ENCODE data around the gene C3orf49.

C3orf49 gene

DNA sequence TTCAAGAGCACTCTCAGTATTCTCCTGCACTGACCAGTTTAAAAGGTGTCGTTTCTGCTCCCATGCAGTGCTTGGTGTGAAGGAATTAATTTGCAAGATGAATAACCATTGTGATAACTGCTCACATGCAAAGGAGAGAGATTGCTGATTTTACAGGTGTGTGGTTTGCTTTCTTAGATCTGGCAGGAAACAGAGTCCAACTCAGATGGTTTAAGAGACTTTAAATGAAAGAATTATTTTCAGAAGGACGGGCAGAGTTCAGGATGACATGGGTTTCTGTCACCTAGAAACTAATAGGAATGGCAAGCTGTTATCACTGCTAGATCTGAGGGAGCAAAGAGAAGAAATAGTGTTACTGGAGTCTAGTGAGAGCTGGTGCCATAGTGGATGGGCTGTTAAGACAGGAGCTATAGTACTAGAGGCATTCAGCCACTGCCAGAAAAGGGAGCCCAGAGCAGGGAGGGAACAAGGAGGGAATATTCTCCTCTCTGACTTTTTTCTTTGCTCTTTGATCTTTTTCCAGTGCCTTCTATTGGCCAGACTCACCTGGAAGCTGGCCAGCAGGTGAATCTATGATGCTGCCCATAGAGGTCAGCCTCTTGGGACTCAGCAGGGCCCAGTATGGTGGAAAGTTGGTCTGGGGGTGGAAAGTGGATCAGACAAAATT is 59.4 kb downstream of the C3orf49 start:
- Histone ChIP-seq H3K27me3 (ENCODE audit: insufficient read depth, poor library complexity, severe bottlenecking) (no peaks in the 10 kb centered on the region), H3K4me3 (replicated peaks; ENCODE audit: insufficient read depth, low read length) (no peak overlapping the region), H3K27ac (replicated peaks) (no peak overlapping the region)
- TF ChIP-seq, protein P1, sequence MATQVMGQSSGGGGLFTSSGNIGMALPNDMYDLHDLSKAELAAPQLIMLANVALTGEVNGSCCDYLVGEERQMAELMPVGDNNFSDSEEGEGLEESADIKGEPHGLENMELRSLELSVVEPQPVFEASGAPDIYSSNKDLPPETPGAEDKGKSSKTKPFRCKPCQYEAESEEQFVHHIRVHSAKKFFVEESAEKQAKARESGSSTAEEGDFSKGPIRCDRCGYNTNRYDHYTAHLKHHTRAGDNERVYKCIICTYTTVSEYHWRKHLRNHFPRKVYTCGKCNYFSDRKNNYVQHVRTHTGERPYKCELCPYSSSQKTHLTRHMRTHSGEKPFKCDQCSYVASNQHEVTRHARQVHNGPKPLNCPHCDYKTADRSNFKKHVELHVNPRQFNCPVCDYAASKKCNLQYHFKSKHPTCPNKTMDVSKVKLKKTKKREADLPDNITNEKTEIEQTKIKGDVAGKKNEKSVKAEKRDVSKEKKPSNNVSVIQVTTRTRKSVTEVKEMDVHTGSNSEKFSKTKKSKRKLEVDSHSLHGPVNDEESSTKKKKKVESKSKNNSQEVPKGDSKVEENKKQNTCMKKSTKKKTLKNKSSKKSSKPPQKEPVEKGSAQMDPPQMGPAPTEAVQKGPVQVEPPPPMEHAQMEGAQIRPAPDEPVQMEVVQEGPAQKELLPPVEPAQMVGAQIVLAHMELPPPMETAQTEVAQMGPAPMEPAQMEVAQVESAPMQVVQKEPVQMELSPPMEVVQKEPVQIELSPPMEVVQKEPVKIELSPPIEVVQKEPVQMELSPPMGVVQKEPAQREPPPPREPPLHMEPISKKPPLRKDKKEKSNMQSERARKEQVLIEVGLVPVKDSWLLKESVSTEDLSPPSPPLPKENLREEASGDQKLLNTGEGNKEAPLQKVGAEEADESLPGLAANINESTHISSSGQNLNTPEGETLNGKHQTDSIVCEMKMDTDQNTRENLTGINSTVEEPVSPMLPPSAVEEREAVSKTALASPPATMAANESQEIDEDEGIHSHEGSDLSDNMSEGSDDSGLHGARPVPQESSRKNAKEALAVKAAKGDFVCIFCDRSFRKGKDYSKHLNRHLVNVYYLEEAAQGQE (IDR thresholded peaks at IDR 0.05; ENCODE audit: insufficient replicate concordance, low read depth) = no peak
- no peak for TF ChIP-seq GABPA (IDR thresholded peaks at IDR 0.05; ENCODE audit: low read depth)
- TF ChIP-seq SPI1 (IDR thresholded peaks at IDR 0.05; ENCODE audit: borderline replicate concordance, low read depth) = no peak
- no peak for TF ChIP-seq POLR2AphosphoS5 (IDR thresholded peaks at IDR 0.05; ENCODE audit: low read depth)
- TF ChIP-seq, protein P2, sequence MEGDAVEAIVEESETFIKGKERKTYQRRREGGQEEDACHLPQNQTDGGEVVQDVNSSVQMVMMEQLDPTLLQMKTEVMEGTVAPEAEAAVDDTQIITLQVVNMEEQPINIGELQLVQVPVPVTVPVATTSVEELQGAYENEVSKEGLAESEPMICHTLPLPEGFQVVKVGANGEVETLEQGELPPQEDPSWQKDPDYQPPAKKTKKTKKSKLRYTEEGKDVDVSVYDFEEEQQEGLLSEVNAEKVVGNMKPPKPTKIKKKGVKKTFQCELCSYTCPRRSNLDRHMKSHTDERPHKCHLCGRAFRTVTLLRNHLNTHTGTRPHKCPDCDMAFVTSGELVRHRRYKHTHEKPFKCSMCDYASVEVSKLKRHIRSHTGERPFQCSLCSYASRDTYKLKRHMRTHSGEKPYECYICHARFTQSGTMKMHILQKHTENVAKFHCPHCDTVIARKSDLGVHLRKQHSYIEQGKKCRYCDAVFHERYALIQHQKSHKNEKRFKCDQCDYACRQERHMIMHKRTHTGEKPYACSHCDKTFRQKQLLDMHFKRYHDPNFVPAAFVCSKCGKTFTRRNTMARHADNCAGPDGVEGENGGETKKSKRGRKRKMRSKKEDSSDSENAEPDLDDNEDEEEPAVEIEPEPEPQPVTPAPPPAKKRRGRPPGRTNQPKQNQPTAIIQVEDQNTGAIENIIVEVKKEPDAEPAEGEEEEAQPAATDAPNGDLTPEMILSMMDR (IDR thresholded peaks at IDR 0.05; ENCODE audit: insufficient read depth, low read length) = no peak
- DNase-seq (ENCODE audit: low read depth in 1 of 2, low spot score in 1 of 2) = no peak

DNA sequence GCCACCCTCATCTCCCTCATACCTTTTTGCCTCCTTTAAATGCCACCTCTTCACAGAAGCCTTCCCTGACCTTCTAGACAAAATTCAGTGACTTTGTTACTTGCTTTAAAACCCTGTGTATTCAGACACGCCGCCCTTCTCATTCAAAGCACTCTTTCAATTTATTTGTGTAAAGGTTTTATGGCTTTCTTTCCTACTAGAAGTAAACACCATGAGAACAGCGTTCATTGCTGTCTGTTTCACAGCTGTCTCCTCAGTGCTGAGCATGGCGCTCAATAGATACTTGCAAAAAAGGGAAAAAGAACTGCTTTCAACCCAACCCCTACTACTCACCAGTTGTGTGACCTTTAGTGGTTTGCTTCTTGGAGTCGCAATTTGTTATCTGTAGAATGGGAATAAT is 61.6 kb downstream of the C3orf49 start:
- Histone ChIP-seq H3K27ac (replicated peaks) (no peak overlapping the region), H3K4me3 (replicated peaks; ENCODE audit: insufficient read depth, low read length) (no peak overlapping the region), H3K27me3 (ENCODE audit: insufficient read depth, poor library complexity, severe bottlenecking) (no peaks in the 10 kb centered on the region)
- TF ChIP-seq, protein P1 (IDR thresholded peaks at IDR 0.05; ENCODE audit: insufficient replicate concordance, low read depth) = no peak
- TF ChIP-seq, protein P2 (IDR thresholded peaks at IDR 0.05; ENCODE audit: insufficient read depth, low read length) = no peak
- no peak for TF ChIP-seq POLR2AphosphoS5 (IDR thresholded peaks at IDR 0.05; ENCODE audit: low read depth)
- TF ChIP-seq GABPA (IDR thresholded peaks at IDR 0.05; ENCODE audit: low read depth) = no peak
- no peak for TF ChIP-seq SPI1 (IDR thresholded peaks at IDR 0.05; ENCODE audit: borderline replicate concordance, low read depth)
- no peak for DNase-seq (ENCODE audit: low read depth in 1 of 2, low spot score in 1 of 2)

DNA sequence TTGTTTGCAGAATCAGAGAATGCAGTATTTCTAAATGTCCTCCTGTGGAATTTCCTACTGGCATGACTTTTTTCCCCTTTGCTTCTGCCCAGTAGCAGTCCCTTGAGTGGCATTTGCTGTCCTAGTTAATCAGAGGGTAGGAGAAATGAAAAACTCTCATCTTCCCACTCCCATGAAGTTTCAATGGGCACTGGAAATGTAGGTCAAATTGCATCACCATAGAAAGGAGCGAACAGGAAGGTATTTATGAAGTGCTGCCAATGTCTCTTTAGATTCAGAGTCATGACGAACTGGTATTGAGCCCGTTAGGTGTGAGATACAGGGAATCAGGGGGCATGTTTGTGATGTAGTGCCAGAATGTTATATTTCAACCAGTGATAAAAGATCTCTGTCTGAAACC is 67.8 kb downstream of the C3orf49 start:
- TF ChIP-seq, protein P1 (IDR thresholded peaks at IDR 0.05; ENCODE audit: insufficient replicate concordance, low read depth) = no peak
- TF ChIP-seq GABPA (IDR thresholded peaks at IDR 0.05; ENCODE audit: low read depth) (no peak), POLR2AphosphoS5 (IDR thresholded peaks at IDR 0.05; ENCODE audit: low read depth) (no peak), SPI1 (IDR thresholded peaks at IDR 0.05; ENCODE audit: borderline replicate concordance, low read depth) (no peak)
- TF ChIP-seq, protein P2 (IDR thresholded peaks at IDR 0.05; ENCODE audit: insufficient read depth, low read length) = no peak

More for the DNA sequence above, 67.8 kb downstream of the C3orf49 start:
- DNase-seq (ENCODE audit: low read depth in 1 of 2, low spot score in 1 of 2) = no peak
- Histone ChIP-seq H3K27me3 (ENCODE audit: insufficient read depth, poor library complexity, severe bottlenecking) (no peaks in the 10 kb centered on the region), H3K4me3 (replicated peaks; ENCODE audit: insufficient read depth, low read length) (no peak overlapping the region), H3K27ac (replicated peaks) (no peak overlapping the region)

All from HL-60 (cell line).